Breast epithelium (tissue), 4 donors: Measurements from ENCODE around the gene BAZ2B. TPM values are rescaled to one million over a fixed set of nuclear protein-coding genes. Genes with fewer than 3 reads are reported as not detected.
A peak's percentile ranks its signal among the peaks of the same experiment; 100 is the strongest.

Experiments
- DNase-seq, 2 donors: peaks; one replicate each; pipeline ENCODE4 v3.0.0-alpha.2; 2019; ENCODE audit warnings: low spot score in 2 of 2
- H3K27ac ChIP-seq, 2 donors: fragments of 200-600 bp; sonication (generic) in 1 of 2; one replicate each; pipeline ENCODE4 v1.5.1; 2016 to 2019; ENCODE audit warnings: mild to moderate bottlenecking in 1 of 2
- H3K27me3 ChIP-seq, 2 donors: fragments of 200-600 bp; sonication (generic) in 1 of 2; one replicate each; pipeline versions ENCODE4 v1.5.1 to v1.6.0; 2017 to 2019; ENCODE audit warnings: control low read depth in 1 of 2, mild to moderate bottlenecking in 1 of 2
- H3K36me3 ChIP-seq: fragments of 200-600 bp; one replicate; pipeline ENCODE4 v1.5.1; 2019
- H3K4me1 ChIP-seq, 2 donors: fragments of 200-600 bp; sonication (generic); one replicate each; pipeline ENCODE4 v1.5.1; 2016 to 2019; ENCODE audit warnings: control low read depth in 1 of 2
- H3K4me3 ChIP-seq, 3 donors: fragments of 200-600 bp; sonication (generic); 1 replicate in 2 of 3; 2 replicates in 1 of 3; pipeline ENCODE4 v1.5.1; 2016 to 2019; ENCODE audit warnings: mild to moderate bottlenecking in 3 of 3, moderate library complexity in 2 of 3
- H3K9me3 ChIP-seq, 2 donors: fragments of 200-600 bp; sonication (generic) in 1 of 2; one replicate each; pipeline ENCODE4 v1.5.1; 2016 to 2019; ENCODE audit warnings: control low read depth in 1 of 2
- POLR2A ChIP-seq: fragments of 450-650 bp; IDR thresholded peaks from one replicate; pipeline ENCODE4 v1.6.1; 2016; ENCODE audit warnings: antibody characterized with exemption, mild to moderate bottlenecking, moderate library complexity
- POLR2AphosphoS5 ChIP-seq, 3 donors: sonication (generic); formaldehyde crosslinking; IDR thresholded peaks; one replicate each; pipeline ENCODE4 v1.6.1; 2017; ENCODE audit warnings: antibody characterized with exemption in 3 of 3
- intact Hi-C: fragments of 100-400 bp; cut with DNase I; formaldehyde crosslinking; loops from one replicate; pipeline ENCODE4 v1.15.1; 2023; ENCODE audit warnings: low total_unique reads
- total RNA-seq, 3 donors: library from RNA; depleted of rRNA; stranded (reverse); fragments of >200 nt; gene quantifications; one replicate each; pipeline ENCODE4 v1.1.0, GENCODE V29; 2016
- TF ChIP-seq, protein P1 (sequence below), 3 donors: fragments of 450-650 bp; IDR thresholded peaks; one replicate each; pipeline ENCODE4 v1.5.1; 2016 to 2017; ENCODE audit warnings: antibody characterized with exemption in 3 of 3, mild to moderate bottlenecking in 3 of 3, moderate library complexity in 3 of 3

BAZ2B gene
- total RNA-seq, 3 donors from 2014 or later: 86.1 to 250 (median 143) TPM

GRCh38 chr2:159501743-159502142 lies 114.6 kb downstream of the BAZ2B start:
- H3K27me3 ChIP-seq: no peaks in the 10 kb centered on the region
- intact Hi-C loops: no loop called here
- H3K9me3 ChIP-seq: peaks cover 4 to 5% of the 10 kb centered on the region in 2 donors
- no peaks in the 10 kb centered on the region for H3K36me3 ChIP-seq
- TF ChIP-seq, protein P1, sequence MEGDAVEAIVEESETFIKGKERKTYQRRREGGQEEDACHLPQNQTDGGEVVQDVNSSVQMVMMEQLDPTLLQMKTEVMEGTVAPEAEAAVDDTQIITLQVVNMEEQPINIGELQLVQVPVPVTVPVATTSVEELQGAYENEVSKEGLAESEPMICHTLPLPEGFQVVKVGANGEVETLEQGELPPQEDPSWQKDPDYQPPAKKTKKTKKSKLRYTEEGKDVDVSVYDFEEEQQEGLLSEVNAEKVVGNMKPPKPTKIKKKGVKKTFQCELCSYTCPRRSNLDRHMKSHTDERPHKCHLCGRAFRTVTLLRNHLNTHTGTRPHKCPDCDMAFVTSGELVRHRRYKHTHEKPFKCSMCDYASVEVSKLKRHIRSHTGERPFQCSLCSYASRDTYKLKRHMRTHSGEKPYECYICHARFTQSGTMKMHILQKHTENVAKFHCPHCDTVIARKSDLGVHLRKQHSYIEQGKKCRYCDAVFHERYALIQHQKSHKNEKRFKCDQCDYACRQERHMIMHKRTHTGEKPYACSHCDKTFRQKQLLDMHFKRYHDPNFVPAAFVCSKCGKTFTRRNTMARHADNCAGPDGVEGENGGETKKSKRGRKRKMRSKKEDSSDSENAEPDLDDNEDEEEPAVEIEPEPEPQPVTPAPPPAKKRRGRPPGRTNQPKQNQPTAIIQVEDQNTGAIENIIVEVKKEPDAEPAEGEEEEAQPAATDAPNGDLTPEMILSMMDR (IDR thresholded peaks at IDR 0.05): no peak
- TF ChIP-seq POLR2A: no peak
- TF ChIP-seq POLR2AphosphoS5 (IDR thresholded peaks at IDR 0.05): no peak
- no peak overlapping the region for H3K27ac ChIP-seq
- H3K4me3 ChIP-seq: no peak overlapping the region
- no peak for DNase-seq
- H3K4me1 ChIP-seq: peaks cover 0 to 2% of the 10 kb centered on the region in 2 donors

DNA sequence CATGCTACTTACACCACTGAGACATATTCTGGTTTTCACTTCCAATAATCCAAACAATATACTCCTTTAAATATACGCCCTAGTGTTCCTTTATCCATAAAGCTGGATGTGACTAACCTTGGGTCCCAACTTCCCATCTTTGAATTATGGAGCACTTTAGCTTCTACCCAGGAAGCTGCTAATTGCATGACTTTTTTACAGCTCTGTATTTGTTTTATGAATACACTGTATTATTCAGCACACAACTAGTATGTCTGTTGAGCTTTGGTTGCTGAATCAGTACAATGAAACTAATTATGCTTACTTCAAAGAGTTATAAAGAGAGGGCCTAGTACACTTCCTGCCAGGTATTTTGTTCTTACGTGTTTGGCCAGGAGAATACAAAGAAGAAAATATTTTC lies 118.5 kb downstream of the BAZ2B start:
- no peaks in the 10 kb centered on the region for H3K4me1 ChIP-seq
- intact Hi-C loops: no loop called here

DNA sequence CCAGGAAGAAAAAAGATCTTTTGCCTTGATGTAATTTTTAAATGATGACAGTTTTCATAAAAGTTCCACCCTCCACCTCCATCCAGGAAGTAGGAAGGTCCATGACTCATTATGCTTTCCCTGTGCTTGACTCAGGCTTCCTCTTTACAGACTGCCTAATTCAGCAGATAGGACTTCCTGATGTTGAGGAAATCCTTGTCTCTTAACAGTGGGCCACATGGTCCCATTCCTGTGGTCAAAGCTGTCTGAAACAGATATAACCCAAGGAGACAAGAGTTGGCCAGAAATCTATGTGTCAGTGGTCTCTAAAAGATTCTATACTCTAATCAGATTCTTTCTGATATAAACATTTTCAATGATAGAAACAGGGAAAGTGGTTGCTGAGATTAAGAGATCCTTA lies 119.1 kb downstream of the BAZ2B start:
- peak overlapping the region; percentile 5 to 21 for H3K27ac ChIP-seq
- DNase-seq: no peak
- intact Hi-C loops: no loop called here
- no peaks in the 10 kb centered on the region for H3K36me3 ChIP-seq
- TF ChIP-seq POLR2AphosphoS5 (IDR thresholded peaks at IDR 0.05) (peak in 1 of 3 donors; percentile 35), POLR2A (no peak)
- TF ChIP-seq, protein P1 (IDR thresholded peaks at IDR 0.05): no peak
- H3K27me3 ChIP-seq: no peaks in the 10 kb centered on the region
- no peaks in the 10 kb centered on the region for H3K4me1 ChIP-seq
- no peak overlapping the region for H3K4me3 ChIP-seq
- H3K9me3 ChIP-seq: peaks cover 1 to 5% of the 10 kb centered on the region in 2 donors

More for the DNA sequence above, 118.5 kb downstream of the BAZ2B start:
- Histone ChIP-seq H3K27me3 (no peaks in the 10 kb centered on the region), H3K9me3 (peaks cover 4 to 5% of the 10 kb centered on the region in 2 donors), H3K36me3 (no peaks in the 10 kb centered on the region), H3K4me3 (no peak overlapping the region), H3K27ac (peak overlapping the region; percentile 5 to 21)
- no peak for DNase-seq
- TF ChIP-seq, protein P1 (IDR thresholded peaks at IDR 0.05): no peak
- TF ChIP-seq POLR2A: no peak
- TF ChIP-seq POLR2AphosphoS5 (IDR thresholded peaks at IDR 0.05): no peak

GRCh38 chr2:159489476-159489875 lies 126.9 kb downstream of the BAZ2B start:
- intact Hi-C loops: loop anchor here (5.0 kb wide), 1 partner anchor 322 kb away; no protein-coding TSS in a partner anchor

GRCh38 chr2:159484532-159484931 lies 131.8 kb downstream of the BAZ2B start:
- Histone ChIP-seq H3K27me3 (no peaks in the 10 kb centered on the region), H3K27ac (no peak overlapping the region), H3K4me1 (no peaks in the 10 kb centered on the region), H3K4me3 (no peak overlapping the region), H3K9me3 (no peaks in the 10 kb centered on the region), H3K36me3 (no peaks in the 10 kb centered on the region)
- intact Hi-C loops: no loop called here
- TF ChIP-seq POLR2AphosphoS5 (IDR thresholded peaks at IDR 0.05) (no peak), POLR2A (no peak)
- TF ChIP-seq, protein P1 (IDR thresholded peaks at IDR 0.05): no peak
- DNase-seq: no peak

More at GRCh38 chr2:159489476-159489875, 126.9 kb downstream of the BAZ2B start:
- Histone ChIP-seq H3K4me1 (no peaks in the 10 kb centered on the region), H3K36me3 (no peaks in the 10 kb centered on the region), H3K27me3 (no peaks in the 10 kb centered on the region), H3K27ac (no peak overlapping the region), H3K4me3 (no peak overlapping the region), H3K9me3 (no peaks in the 10 kb centered on the region)
- TF ChIP-seq, protein P1 (IDR thresholded peaks at IDR 0.05): no peak
- no peak for DNase-seq
